HCT116 (cell line): Measurements from ENCODE around the gene SLC18B1. TPM values are rescaled to one million over a fixed set of nuclear protein-coding genes. Genes with fewer than 3 reads are reported as not detected.

Experiments used
- ATAC-seq: fragments of 200-7000 bp; cut with Tn5 transposase; 2 replicates; pipeline ENCODE4 v1.9.1; 2020; ENCODE audit warnings: mild to moderate bottlenecking, moderate library complexity
- BruUV-seq: library from RNA; stranded (reverse); fragments of 400-500 nt; replicated peaks from 2 replicates; lab custom pipeline; 2021; lab: Mats Ljungman, UMichigan
- CTCF ChIA-PET: fragments of 300-600 bp; sonication (Branson Sonifier 250); formaldehyde crosslinking; loops from one replicate; lab custom pipeline; 2021; ENCODE audit warnings: antibody characterized with exemption; lab: Charles Lee
- POLR2A ChIA-PET: fragments of 300-600, 350-600 bp; sonication (Branson Sonifier 250); formaldehyde crosslinking; loops from one replicate; lab custom pipeline; 2021; ENCODE audit warnings: antibody characterized with exemption; lab: Charles Lee
- RAD21 ChIA-PET, 2 experiments: fragments of 300-600 bp; sonication (Branson Sonifier 250); formaldehyde crosslinking; loops; one replicate each; lab custom pipeline; 2023; ENCODE audit warnings: low total read pairs in 2 of 2; ENCODE audit not compliant: uncharacterized antibody in 2 of 2, unreplicated experiment in 2 of 2, low non-redundant PET in 1 of 2; lab: Charles Lee
- DNase-seq: peaks from one replicate; pipeline ENCODE4 v3.0.0-alpha.2; 2010; ENCODE audit warnings: low read depth, low spot score
- H2AFZ ChIP-seq: fragments of 200-600 bp; shearing (Covaris generic), sonication (generic); 2 replicates; pipeline ENCODE4 v1.6.1; 2017; ENCODE audit warnings: low read depth, mixed run types, mixed read lengths, antibody characterized with exemption, low read length; ENCODE audit not compliant: poor library complexity, severe bottlenecking
- H3K27ac ChIP-seq: 2 replicates; pipeline ENCODE4 v1.5.1; 2012; ENCODE audit warnings: low read depth, low read length
- H3K27me3 ChIP-seq: fragments of 200-600 bp; sonication (generic); 2 replicates; pipeline ENCODE4 v1.6.1; 2016; ENCODE audit warnings: mixed run types, low read length, mixed read lengths; ENCODE audit not compliant: insufficient read depth
- H3K36me3 ChIP-seq, 2 experiments: fragments of 200-500 bp in 1 of 2; fragments of 200-600 bp in 1 of 2; sonication (Bioruptor generic) in 1 of 2; sonication (generic) in 1 of 2; 2 replicates each; pipeline versions ENCODE4 v1.5.1 to v1.6.1; 2014 to 2016; ENCODE audit warnings: low read length in 2 of 2, inconsistent platforms in 1 of 2, mixed read lengths in 1 of 2, mixed run types in 1 of 2; ENCODE audit not compliant: insufficient read depth in 2 of 2, control insufficient read depth in 1 of 2
- H3K4me1 ChIP-seq, 2 experiments: fragments of 200-600 bp in 1 of 2; sonication (generic) in 1 of 2; 2 replicates each; pipeline versions ENCODE4 v1.5.1 to v1.6.1; 2012 to 2017; ENCODE audit warnings: low read length in 2 of 2, inconsistent platforms in 1 of 2, mild to moderate bottlenecking in 1 of 2, mixed read lengths in 1 of 2, mixed run types in 1 of 2, moderate library complexity in 1 of 2; ENCODE audit not compliant: insufficient read depth in 2 of 2, control insufficient read depth in 1 of 2
- H3K4me2 ChIP-seq: fragments of 200-600 bp; sonication (generic); 2 replicates; pipeline ENCODE4 v1.6.1; 2017; ENCODE audit warnings: mixed run types, low read length, mixed read lengths
- H3K4me3 ChIP-seq, 2 experiments: fragments of 200-600 bp in 1 of 2; sonication (generic) in 1 of 2; replicated peaks in 1 of 2; 2 replicates each; pipeline ENCODE4 v1.5.1; 2011 to 2016; ENCODE audit warnings: low read length in 2 of 2, control low read depth in 1 of 2, low read depth in 1 of 2, mild to moderate bottlenecking in 1 of 2, mixed read lengths in 1 of 2, mixed run types in 1 of 2
- H3K79me2 ChIP-seq: fragments of 200-600 bp; sonication (generic); 2 replicates; pipeline ENCODE4 v1.6.1; 2017; ENCODE audit warnings: mild to moderate bottlenecking, mixed run types, low read length, moderate library complexity, mixed read lengths; ENCODE audit not compliant: insufficient read depth
- H3K9ac ChIP-seq: fragments of 200-600 bp; sonication (generic); 2 replicates; pipeline ENCODE4 v1.6.1; 2016; ENCODE audit warnings: low read length, mixed read lengths
- H3K9me2 ChIP-seq: fragments of 200-600 bp; sonication (generic), shearing (Covaris generic); 2 replicates; pipeline ENCODE4 v1.6.1; 2017; ENCODE audit warnings: mixed run types, mild to moderate bottlenecking, moderate library complexity; ENCODE audit not compliant: insufficient read depth
- H3K9me3 ChIP-seq, 2 experiments: fragments of 200-500 bp in 1 of 2; fragments of 200-600 bp in 1 of 2; sonication (Bioruptor generic) in 1 of 2; sonication (generic) in 1 of 2; 2 replicates each; pipeline ENCODE4 v1.6.1; 2014 to 2017; ENCODE audit warnings: low read length in 2 of 2, mixed read lengths in 2 of 2, inconsistent platforms in 1 of 2, low read depth in 1 of 2, mild to moderate bottlenecking in 1 of 2, mixed run types in 1 of 2, moderate library complexity in 1 of 2; ENCODE audit not compliant: control insufficient read depth in 1 of 2, insufficient read depth in 1 of 2
- H4K20me1 ChIP-seq: fragments of 200-600 bp; sonication (generic), shearing (Covaris generic); 2 replicates; pipeline ENCODE4 v1.6.1; 2017; ENCODE audit warnings: mixed run types, mild to moderate bottlenecking, moderate library complexity; ENCODE audit not compliant: insufficient read depth
- ATF3 ChIP-seq: IDR thresholded peaks from 2 replicates; pipeline ENCODE4 v1.6.1; 2012
- CBX3 ChIP-seq: IDR thresholded peaks from 2 replicates; pipeline ENCODE4 v1.6.1; 2012; ENCODE audit warnings: low read depth
- EGR1 ChIP-seq: IDR thresholded peaks from 2 replicates; pipeline ENCODE4 v1.6.1; 2012; ENCODE audit warnings: low read depth
- ELF1 ChIP-seq: IDR thresholded peaks from 2 replicates; pipeline ENCODE4 v1.6.1; 2012; ENCODE audit warnings: low read depth, borderline replicate concordance
- JUND ChIP-seq: IDR thresholded peaks from 2 replicates; pipeline ENCODE4 v1.6.1; 2012
- RAD21 ChIP-seq: IDR thresholded peaks from 2 replicates; pipeline ENCODE4 v1.6.1; 2012; ENCODE audit warnings: low read depth, mild to moderate bottlenecking
- REST ChIP-seq: IDR thresholded peaks from 2 replicates; pipeline ENCODE4 v1.6.1; 2012; ENCODE audit warnings: low read depth
- TCF7L2 ChIP-seq: IDR thresholded peaks from 2 replicates; pipeline ENCODE4 v1.7.0; 2011; ENCODE audit warnings: borderline replicate concordance, inconsistent platforms; ENCODE audit not compliant: insufficient read depth, insufficient read length; ENCODE audit errors: extremely low read depth
- ZBTB33 ChIP-seq: IDR thresholded peaks from 2 replicates; pipeline ENCODE4 v1.6.1; 2011; ENCODE audit warnings: mild to moderate bottlenecking, low read length, moderate library complexity; ENCODE audit not compliant: insufficient replicate concordance; ENCODE audit errors: extremely low read depth
- intact Hi-C: fragments of 100-400 bp; cut with micrococcal nuclease; formaldehyde crosslinking; loops from 2 replicates; pipeline ENCODE4 v1.10.0; 2022
- total RNA-seq: library from RNA; stranded (reverse); gene quantifications from one replicate; pipeline ENCODE4 v1.2.1, GENCODE V29; 2021; ENCODE audit not compliant: unreplicated experiment

Gene SLC18B1
- total RNA-seq, 1 experiment from 2014 or later, result 18.1 TPM

GRCh38 chr6:132785936-132786335 lies 12.5 kb downstream of the SLC18B1 start:
- H2AFZ ChIP-seq, result no peak overlapping the region
- intact Hi-C loops, result no loop called here
- H4K20me1 ChIP-seq, result no peaks in the 10 kb centered on the region
- no peaks in the 10 kb centered on the region for H3K4me1 ChIP-seq
- no peak for ATAC-seq
- RAD21 ChIA-PET, result no interaction called here
- H3K27me3 ChIP-seq, result no peaks in the 10 kb centered on the region
- no peak overlapping the region for H3K4me2 ChIP-seq
- H3K9ac ChIP-seq, result no peak overlapping the region
- TF ChIP-seq ZBTB33 (no peak), EGR1 (no peak), REST (no peak), TCF7L2 (no peak), CBX3 (no peak), ATF3 (no peak), ELF1 (no peak), RAD21 (no peak), JUND (no peak)
- TF ChIP-seq, all 23 proteins: peak for 0
- Histone ChIP-seq H3K9me3 (no peaks in the 10 kb centered on the region), H3K79me2 (no peaks in the 10 kb centered on the region), H3K27ac (no peak overlapping the region), H3K4me3 (no peak overlapping the region), H3K9me2 (no peaks in the 10 kb centered on the region), H3K36me3 (peaks cover 6% of the 10 kb centered on the region in 2 experiments; a peak in 2 of 4 replicates)
- ChIA-PET POLR2A (no interaction called here), CTCF (no interaction called here)
- DNase-seq, result no peak
- BruUV-seq, result no TSS peak
